Astrocyte (in vitro differentiated cells and primary cell): Measurements from ENCODE around the gene LRRC4C. TPM values are rescaled to one million over a fixed set of nuclear protein-coding genes. Genes with fewer than 3 reads are reported as not detected.
A peak's percentile ranks its signal among the peaks of the same experiment; 100 is the strongest.

Experiments used
- DNase-seq: peaks from one replicate; pipeline ENCODE4 v3.0.0-alpha.2; 2010; ENCODE audit warnings: low read depth
- FAIRE-seq: peaks from 2 replicates; lab custom pipeline; 2011; peaks lifted over from hg19 to GRCh38; lab: Jason Lieb, UNC
- H2AFZ ChIP-seq: 2 replicates; pipeline ENCODE4 v1.6.0; 2012; ENCODE audit warnings: low read depth, low read length, inconsistent platforms
- H3K27ac ChIP-seq: 2 replicates; pipeline ENCODE4 v1.5.1; 2011; ENCODE audit warnings: low read depth, low read length, inconsistent platforms
- H3K27me3 ChIP-seq: 2 replicates; pipeline ENCODE4 v1.6.0; 2011; ENCODE audit warnings: low read length, inconsistent platforms; ENCODE audit not compliant: insufficient read depth
- H3K36me3 ChIP-seq: 2 replicates; pipeline ENCODE4 v1.5.1; 2011; ENCODE audit warnings: low read length, inconsistent platforms; ENCODE audit not compliant: insufficient read depth
- H3K4me1 ChIP-seq: 2 replicates; pipeline ENCODE4 v1.5.1; 2011; ENCODE audit warnings: low read length, inconsistent platforms; ENCODE audit not compliant: insufficient read depth
- H3K4me2 ChIP-seq: 2 replicates; pipeline ENCODE4 v1.6.0; 2012; ENCODE audit warnings: low read length, inconsistent platforms
- H3K4me3 ChIP-seq: 2 replicates; pipeline ENCODE4 v1.5.1; 2011; ENCODE audit warnings: low read depth, mild to moderate bottlenecking, low read length, inconsistent platforms; ENCODE audit not compliant: insufficient read depth
- H3K79me2 ChIP-seq: 2 replicates; pipeline ENCODE4 v1.6.0; 2012; ENCODE audit warnings: mild to moderate bottlenecking, low read length, inconsistent platforms; ENCODE audit not compliant: insufficient read depth
- H3K9ac ChIP-seq: 2 replicates; pipeline ENCODE4 v1.6.0; 2012; ENCODE audit warnings: mild to moderate bottlenecking, low read length, inconsistent platforms
- H3K9me3 ChIP-seq: 2 replicates; pipeline ENCODE4 v1.5.1; 2012; ENCODE audit warnings: low read depth, mild to moderate bottlenecking, low read length, inconsistent platforms; ENCODE audit not compliant: insufficient read depth
- H4K20me1 ChIP-seq: 2 replicates; pipeline ENCODE4 v1.6.0; 2012; ENCODE audit warnings: low read length, inconsistent platforms; ENCODE audit not compliant: insufficient read depth
- H3K27ac Mint-ChIP-seq: one replicate; pipeline ENCODE4 v1.8.0; 2021; ENCODE audit warnings: mild to moderate bottlenecking, mixed read lengths; ENCODE audit not compliant: unreplicated experiment
- H3K27me3 Mint-ChIP-seq: one replicate; pipeline ENCODE4 v1.8.0; 2021; ENCODE audit warnings: low read depth, mixed read lengths; ENCODE audit not compliant: unreplicated experiment
- H3K36me3 Mint-ChIP-seq: one replicate; pipeline ENCODE4 v1.8.0; 2021; ENCODE audit warnings: low read depth, mixed read lengths; ENCODE audit not compliant: unreplicated experiment
- H3K4me1 Mint-ChIP-seq: one replicate; pipeline ENCODE4 v1.8.0; 2021; ENCODE audit warnings: low read depth, mixed read lengths; ENCODE audit not compliant: unreplicated experiment
- H3K4me3 Mint-ChIP-seq: one replicate; pipeline ENCODE4 v1.8.0; 2021; ENCODE audit warnings: mild to moderate bottlenecking, moderate library complexity, mixed read lengths; ENCODE audit not compliant: unreplicated experiment
- H3K9me3 Mint-ChIP-seq: one replicate; pipeline ENCODE4 v1.8.0; 2021; ENCODE audit warnings: mild to moderate bottlenecking, mixed read lengths; ENCODE audit not compliant: unreplicated experiment
- CTCF ChIP-seq: IDR thresholded peaks from 2 replicates; pipeline ENCODE4 v1.5.1; 2011; ENCODE audit warnings: low read depth, mild to moderate bottlenecking, inconsistent platforms, low read length, moderate library complexity; ENCODE audit not compliant: insufficient read depth
- EZH2 ChIP-seq: IDR thresholded peaks from 2 replicates; pipeline ENCODE4 v1.6.1; 2012; ENCODE audit warnings: mild to moderate bottlenecking, low read length, inconsistent platforms; ENCODE audit not compliant: insufficient read depth
- total RNA-seq: library from RNA; stranded (reverse); gene quantifications from 2 replicates; pipeline ENCODE4 v1.2.1, GENCODE V29; 2021

LRRC4C gene
- total RNA-seq, 1 donor from 2014 or later, result 9.0 TPM

GRCh38 chr11:41177791-41178190, 281.7 kb downstream of the LRRC4C start:
- no peaks in the 10 kb centered on the region for H3K27me3 ChIP-seq
- H3K4me2 ChIP-seq, result no peak overlapping the region
- FAIRE-seq (no peak), DNase-seq (peak; percentile 50)
- H3K9me3 ChIP-seq, result no peaks in the 10 kb centered on the region
- H3K27me3 Mint-ChIP-seq, result no peaks in the 10 kb centered on the region
- no peak overlapping the region for H3K27ac Mint-ChIP-seq
- no peak overlapping the region for H3K9ac ChIP-seq
- H3K27ac ChIP-seq, result no peak overlapping the region
- H3K4me3 ChIP-seq, result no peak overlapping the region
- H3K4me3 Mint-ChIP-seq, result no peak overlapping the region
- no peak overlapping the region for H2AFZ ChIP-seq
- no peaks in the 10 kb centered on the region for H3K36me3 ChIP-seq
- no peak for TF ChIP-seq EZH2
- TF ChIP-seq CTCF, result no peak
- H3K79me2 ChIP-seq, result no peaks in the 10 kb centered on the region
- no peaks in the 10 kb centered on the region for H3K4me1 ChIP-seq
- H3K9me3 Mint-ChIP-seq, result peaks cover 5% of the 10 kb centered on the region
- H3K36me3 Mint-ChIP-seq, result no peaks in the 10 kb centered on the region
- no peaks in the 10 kb centered on the region for H3K4me1 Mint-ChIP-seq
- no peaks in the 10 kb centered on the region for H4K20me1 ChIP-seq

GRCh38 chr11:41175304-41175972, 284.0 kb downstream of the LRRC4C start:
- H2AFZ ChIP-seq, result no peak overlapping the region
- H3K9me3 ChIP-seq, result no peaks in the 10 kb centered on the region
- H3K36me3 Mint-ChIP-seq, result no peaks in the 10 kb centered on the region
- H4K20me1 ChIP-seq, result no peaks in the 10 kb centered on the region
- no peaks in the 10 kb centered on the region for H3K27me3 Mint-ChIP-seq
- H3K4me1 ChIP-seq, result no peaks in the 10 kb centered on the region
- TF ChIP-seq EZH2 (no peak), CTCF (no peak)
- FAIRE-seq (no peak), DNase-seq (no peak)
- no peaks in the 10 kb centered on the region for H3K27me3 ChIP-seq
- no peak overlapping the region for H3K27ac ChIP-seq
- no peak overlapping the region for H3K9ac ChIP-seq
- no peak overlapping the region for H3K27ac Mint-ChIP-seq
- no peaks in the 10 kb centered on the region for H3K79me2 ChIP-seq
- no peaks in the 10 kb centered on the region for H3K36me3 ChIP-seq
- H3K4me1 Mint-ChIP-seq, result no peaks in the 10 kb centered on the region
- H3K4me3 Mint-ChIP-seq, result no peak overlapping the region
- H3K4me3 ChIP-seq, result no peak overlapping the region
- peaks cover 3% of the 10 kb centered on the region for H3K9me3 Mint-ChIP-seq
- no peak overlapping the region for H3K4me2 ChIP-seq

GRCh38 chr11:41146326-41146725, 313.1 kb downstream of the LRRC4C start:
- H3K4me1 Mint-ChIP-seq, result no peaks in the 10 kb centered on the region
- Histone ChIP-seq H3K27me3 (no peaks in the 10 kb centered on the region), H2AFZ (no peak overlapping the region), H3K36me3 (no peaks in the 10 kb centered on the region), H3K4me3 (no peak overlapping the region), H3K4me1 (no peaks in the 10 kb centered on the region), H3K79me2 (no peaks in the 10 kb centered on the region), H4K20me1 (no peaks in the 10 kb centered on the region), H3K4me2 (no peak overlapping the region), H3K27ac (no peak overlapping the region), H3K9me3 (no peaks in the 10 kb centered on the region), H3K9ac (no peak overlapping the region)
- H3K27ac Mint-ChIP-seq, result no peak overlapping the region
- no peaks in the 10 kb centered on the region for H3K27me3 Mint-ChIP-seq
- no peaks in the 10 kb centered on the region for H3K36me3 Mint-ChIP-seq
- no peak for FAIRE-seq
- no peak for TF ChIP-seq EZH2
- no peak for TF ChIP-seq CTCF
- DNase-seq, result no peak
- peaks cover 2% of the 10 kb centered on the region for H3K9me3 Mint-ChIP-seq
- no peak overlapping the region for H3K4me3 Mint-ChIP-seq
